ENCODE data around the gene TMEM72. TPM values are rescaled to one million over a fixed set of nuclear protein-coding genes. Genes with fewer than 3 reads are reported as not detected.

The TMEM72 gene
- total RNA-seq, 1 donor from 2014 or later = not detected

- Histone ChIP-seq H2AFZ (ENCODE audit: low read depth, low read length) (no peak overlapping the region), H3K4me1 (ENCODE audit: insufficient read depth, low read length) (peaks cover 5% of the 10 kb centered on the region), H4K20me1 (ENCODE audit: insufficient read depth, low read length) (no peaks in the 10 kb centered on the region), H3K79me2 (ENCODE audit: insufficient read depth, low read length) (no peaks in the 10 kb centered on the region), H3K4me2 (ENCODE audit: low read length) (no peak overlapping the region), H3K4me3 (ENCODE audit: insufficient read depth, low read depth, low read length) (no peak overlapping the region), H3K27ac (ENCODE audit: low read depth, low read length) (no peak overlapping the region), H3K36me3 (ENCODE audit: insufficient read depth, low read length) (no peaks in the 10 kb centered on the region), H3K9me3 (ENCODE audit: insufficient read depth, low read depth, low read length) (no peaks in the 10 kb centered on the region), H3K9ac (ENCODE audit: low read length) (no peak overlapping the region), H3K27me3 (ENCODE audit: insufficient read depth, low read length) (no peaks in the 10 kb centered on the region)
- no peak for FAIRE-seq
- TF ChIP-seq EZH2 (IDR thresholded peaks at IDR 0.05; ENCODE audit: insufficient read depth, low read length) = no peak
- TF ChIP-seq CTCF (IDR thresholded peaks at IDR 0.05; ENCODE audit: insufficient read depth, low read depth, low read length) = no peak
- Mint-ChIP-seq H3K9me3 (ENCODE audit: unreplicated experiment) (peaks cover 7% of the 10 kb centered on the region), H3K4me3 (ENCODE audit: unreplicated experiment) (no peak overlapping the region), H3K27me3 (ENCODE audit: low read depth, unreplicated experiment) (peaks cover 16% of the 10 kb centered on the region), H3K4me1 (ENCODE audit: low read depth, unreplicated experiment) (peaks cover 20% of the 10 kb centered on the region), H3K36me3 (ENCODE audit: low read depth, unreplicated experiment) (no peaks in the 10 kb centered on the region), H3K27ac (ENCODE audit: unreplicated experiment) (no peak overlapping the region)
- no peak for DNase-seq (ENCODE audit: low read depth)
Observed at GRCh38 chr10:44930904-44931620, 19.9 kb downstream of the TMEM72 start.

- Mint-ChIP-seq H3K27ac (ENCODE audit: unreplicated experiment) (no peak overlapping the region), H3K27me3 (ENCODE audit: low read depth, unreplicated experiment) (peaks cover 16% of the 10 kb centered on the region), H3K4me3 (ENCODE audit: unreplicated experiment) (no peak overlapping the region), H3K9me3 (ENCODE audit: unreplicated experiment) (peaks cover 7% of the 10 kb centered on the region), H3K4me1 (ENCODE audit: low read depth, unreplicated experiment) (peaks cover 20% of the 10 kb centered on the region), H3K36me3 (ENCODE audit: low read depth, unreplicated experiment) (no peaks in the 10 kb centered on the region)
- H3K79me2 ChIP-seq (ENCODE audit: insufficient read depth, low read length) = no peaks in the 10 kb centered on the region
- H3K9me3 ChIP-seq (ENCODE audit: insufficient read depth, low read depth, low read length) = no peaks in the 10 kb centered on the region
- no peaks in the 10 kb centered on the region for H3K27me3 ChIP-seq (ENCODE audit: insufficient read depth, low read length)
- no peaks in the 10 kb centered on the region for H4K20me1 ChIP-seq (ENCODE audit: insufficient read depth, low read length)
- DNase-seq (ENCODE audit: low read depth) (no peak), FAIRE-seq (no peak)
- H3K4me3 ChIP-seq (ENCODE audit: insufficient read depth, low read depth, low read length) = no peak overlapping the region
- H3K27ac ChIP-seq (ENCODE audit: low read depth, low read length) = no peak overlapping the region
- no peak overlapping the region for H3K9ac ChIP-seq (ENCODE audit: low read length)
- no peak overlapping the region for H2AFZ ChIP-seq (ENCODE audit: low read depth, low read length)
- no peak overlapping the region for H3K4me2 ChIP-seq (ENCODE audit: low read length)
- no peaks in the 10 kb centered on the region for H3K36me3 ChIP-seq (ENCODE audit: insufficient read depth, low read length)
- no peak for TF ChIP-seq CTCF (IDR thresholded peaks at IDR 0.05; ENCODE audit: insufficient read depth, low read depth, low read length)
- TF ChIP-seq EZH2 (IDR thresholded peaks at IDR 0.05; ENCODE audit: insufficient read depth, low read length) = no peak
- peaks cover 5% of the 10 kb centered on the region for H3K4me1 ChIP-seq (ENCODE audit: insufficient read depth, low read length)
Observed at GRCh38 chr10:44931621-44932516, 20.7 kb downstream of the TMEM72 start.
